AG09309 (cell line): Measurements from ENCODE around the gene NAPG.
"Not testable (repeated sequence)": the region's sequence is repeated elsewhere in the genome, so short reads cannot be mapped to it uniquely, and the experiment has no call there.

ENCODE experiments used
- DNase-seq: peaks from one replicate; pipeline ENCODE4 v3.0.0-alpha.2; 2010; ENCODE audit warnings: low read depth
- H3K4me3 ChIP-seq: 2 replicates; pipeline ENCODE4 v1.5.1; 2011; ENCODE audit warnings: mild to moderate bottlenecking, low read depth, low read length, moderate library complexity; ENCODE audit not compliant: control insufficient read depth
- CTCF ChIP-seq: IDR thresholded peaks from 2 replicates; pipeline ENCODE4 v1.5.1; 2011; ENCODE audit warnings: mild to moderate bottlenecking, low read depth, low read length, inconsistent platforms; ENCODE audit not compliant: insufficient read depth, control insufficient read depth; ENCODE audit errors: missing control alignments

NAPG gene

GRCh38 chr18:10543277-10543676 lies 17.4 kb downstream of the NAPG start:
- no peak for TF ChIP-seq CTCF
- no peak overlapping the region for H3K4me3 ChIP-seq
- DNase-seq, result no peak

DNA sequence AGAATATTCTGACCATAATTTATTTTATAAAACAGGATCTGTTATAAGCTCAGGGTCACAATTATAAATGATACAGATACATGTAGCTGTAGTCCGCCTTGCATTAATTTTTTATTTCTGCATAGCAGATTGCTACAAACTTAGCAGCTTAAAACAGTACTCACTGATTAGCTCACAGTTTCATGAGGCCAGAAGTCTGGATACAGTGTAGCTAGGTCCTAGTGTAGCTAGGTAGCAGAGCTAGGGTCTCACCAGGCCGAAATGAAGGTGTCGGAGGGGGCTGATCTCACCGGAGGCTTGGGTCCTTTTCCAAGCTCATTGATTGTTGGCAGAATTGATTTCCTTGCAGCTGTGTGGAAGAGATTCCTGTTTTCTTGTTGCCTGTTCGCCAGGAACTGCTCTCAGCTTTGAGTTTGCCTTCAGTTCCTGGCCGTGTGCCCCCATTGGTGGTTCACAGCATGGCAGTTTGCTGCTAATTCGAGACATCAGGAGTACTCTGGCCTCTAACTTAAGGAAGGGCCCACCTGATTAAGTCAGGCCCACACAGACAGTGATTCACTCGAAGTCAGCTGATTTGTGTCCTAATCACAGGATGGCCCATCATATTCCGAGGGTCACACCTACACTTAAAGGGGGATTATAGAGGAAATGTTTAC lies 18.4 kb downstream of the NAPG start:
- DNase-seq, result no peak
- H3K4me3 ChIP-seq, result no peak overlapping the region
- TF ChIP-seq CTCF, result peak; percentile 18

DNA sequence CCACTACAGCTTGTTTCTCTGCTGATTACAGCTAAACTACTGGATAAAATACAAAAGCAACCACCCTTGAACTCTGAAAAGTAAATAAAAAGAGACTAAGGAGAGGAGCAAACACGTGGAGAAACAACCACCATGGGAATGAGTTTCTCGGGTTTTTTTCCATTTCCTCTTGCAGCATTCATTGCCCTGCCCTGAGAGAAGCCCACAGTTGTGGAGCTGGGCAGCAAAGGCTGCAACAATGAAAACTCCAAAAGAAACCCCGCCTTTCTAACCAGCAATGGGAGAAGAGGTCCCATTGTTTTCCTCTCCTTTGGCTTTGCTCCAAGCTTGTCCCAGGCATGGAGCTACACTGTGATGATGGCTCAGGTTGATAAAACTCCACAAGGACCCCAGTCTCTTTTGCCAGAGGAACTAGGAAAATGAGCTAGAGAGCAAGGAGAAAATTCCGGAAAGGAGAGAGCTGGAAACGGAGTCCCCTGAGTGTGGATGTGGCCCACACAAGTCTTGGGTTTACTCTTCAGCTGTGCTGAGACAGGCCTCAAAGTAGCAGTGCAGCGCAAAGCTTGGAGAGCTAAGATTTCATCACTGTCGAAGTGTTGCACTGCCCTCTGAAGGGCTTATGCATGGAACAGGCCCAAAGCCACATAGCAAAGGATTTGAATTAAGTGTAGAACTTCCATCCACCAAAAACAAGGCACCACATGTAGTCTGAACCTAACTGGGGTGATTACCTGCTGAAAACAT lies 20.9 kb downstream of the NAPG start:
- no peak for TF ChIP-seq CTCF
- no peak overlapping the region for H3K4me3 ChIP-seq
- DNase-seq, result no peak

GRCh38 chr18:10552226-10552625 lies 26.4 kb downstream of the NAPG start:
- no peak for TF ChIP-seq CTCF
- H3K4me3 ChIP-seq, result no peak overlapping the region
- no peak for DNase-seq

DNA sequence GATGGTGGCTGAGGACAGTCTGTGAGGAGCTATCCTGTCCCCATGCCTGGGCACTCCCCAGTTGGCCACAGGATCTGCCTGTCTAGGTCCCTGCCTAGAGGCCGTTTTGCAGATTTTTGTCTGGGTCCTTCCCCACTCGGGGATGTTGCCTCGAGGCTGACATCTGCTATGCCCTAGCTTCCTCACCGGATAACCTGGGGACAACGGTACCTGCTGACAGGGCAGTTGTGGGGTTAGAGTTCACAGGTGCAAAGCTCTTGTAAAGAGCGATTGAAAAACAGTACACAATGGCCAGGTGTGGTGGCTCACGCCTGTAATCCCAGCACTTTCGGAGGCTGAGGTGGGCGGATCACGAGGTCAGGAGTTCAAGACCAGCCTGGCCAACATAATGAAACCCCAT lies 30.4 kb downstream of the NAPG start:
- DNase-seq, H3K4me3 ChIP-seq: not testable (repeated sequence)

DNA sequence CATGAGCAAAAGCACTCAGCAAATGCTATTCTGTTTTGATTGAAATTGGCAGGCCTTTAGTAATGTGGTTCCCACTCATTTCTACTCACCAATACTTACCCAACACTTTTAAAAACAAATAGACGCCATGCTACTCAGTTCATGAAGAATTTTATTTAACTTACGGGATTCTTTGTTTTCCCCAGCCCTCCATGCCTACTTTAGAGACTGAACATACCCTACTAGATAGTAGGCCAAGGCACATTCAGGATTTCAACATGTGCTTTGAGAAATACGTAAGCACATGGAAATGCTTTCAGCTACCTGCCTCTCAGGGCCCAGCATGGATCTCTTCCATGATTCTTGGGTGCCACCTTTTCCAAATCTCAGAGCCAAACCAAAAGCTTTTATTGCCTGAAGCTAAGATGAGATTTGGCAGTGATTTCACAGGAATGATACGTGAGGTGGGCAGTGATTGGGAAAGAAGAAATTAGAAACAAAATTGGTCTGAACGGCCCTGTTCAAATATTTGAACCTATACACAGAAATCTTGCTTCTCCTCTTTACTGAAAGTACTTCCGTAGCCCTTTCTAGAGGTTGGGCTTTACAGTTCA lies 31.4 kb downstream of the NAPG start:
- TF ChIP-seq CTCF, result no peak
- no peak overlapping the region for H3K4me3 ChIP-seq
- no peak for DNase-seq
